GM19035 (cell line): Measurements from ENCODE around the gene RPLP2.

Experiments
- ATAC-seq: cut with Tn5 transposase; IDR thresholded peaks from one replicate; pipeline ENCODE4 v1.9.1; 2021; ENCODE audit not compliant: unreplicated experiment

The RPLP2 gene

DNA sequence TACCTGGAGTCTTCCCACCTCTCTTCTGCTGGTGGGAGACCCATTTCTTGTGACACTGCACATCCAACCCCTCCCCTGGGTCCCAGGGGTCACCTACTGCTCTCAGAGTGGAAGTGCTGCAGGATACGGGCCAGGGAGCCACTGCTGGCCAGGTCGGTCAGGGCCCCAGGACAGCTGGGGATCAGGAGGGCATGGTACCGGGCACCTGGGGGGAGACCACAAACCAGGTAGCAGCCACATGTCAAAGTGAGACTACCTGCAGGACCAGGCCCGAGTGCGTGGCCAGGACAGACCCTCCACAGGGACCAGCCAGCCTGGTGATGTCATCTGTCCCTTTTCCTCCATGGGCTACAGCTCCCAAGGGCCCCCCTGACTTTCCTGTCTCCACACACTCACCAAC, 36.3 kb upstream of the RPLP2 start:
- ATAC-seq = no peak

DNA sequence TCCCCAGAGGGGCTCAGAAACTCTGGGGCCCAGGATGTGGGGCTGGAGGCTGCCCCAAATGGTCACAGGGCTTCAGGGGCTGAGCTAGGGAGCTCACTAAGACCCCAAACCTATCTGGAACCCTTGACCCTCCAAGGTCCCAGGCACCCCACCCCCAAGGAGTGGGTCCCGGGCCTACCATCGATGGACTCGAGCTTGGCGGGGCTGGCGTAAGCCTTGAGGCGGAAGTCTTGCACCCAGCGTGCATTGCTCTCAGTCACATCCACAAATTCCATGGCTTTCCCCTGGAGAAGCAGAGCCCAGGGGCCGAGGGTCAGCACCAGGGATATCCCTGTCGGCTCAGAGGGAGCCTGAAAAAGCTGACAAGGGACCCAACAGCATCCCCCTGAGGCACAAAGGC, 35.9 kb upstream of the RPLP2 start:
- ATAC-seq = no peak

DNA sequence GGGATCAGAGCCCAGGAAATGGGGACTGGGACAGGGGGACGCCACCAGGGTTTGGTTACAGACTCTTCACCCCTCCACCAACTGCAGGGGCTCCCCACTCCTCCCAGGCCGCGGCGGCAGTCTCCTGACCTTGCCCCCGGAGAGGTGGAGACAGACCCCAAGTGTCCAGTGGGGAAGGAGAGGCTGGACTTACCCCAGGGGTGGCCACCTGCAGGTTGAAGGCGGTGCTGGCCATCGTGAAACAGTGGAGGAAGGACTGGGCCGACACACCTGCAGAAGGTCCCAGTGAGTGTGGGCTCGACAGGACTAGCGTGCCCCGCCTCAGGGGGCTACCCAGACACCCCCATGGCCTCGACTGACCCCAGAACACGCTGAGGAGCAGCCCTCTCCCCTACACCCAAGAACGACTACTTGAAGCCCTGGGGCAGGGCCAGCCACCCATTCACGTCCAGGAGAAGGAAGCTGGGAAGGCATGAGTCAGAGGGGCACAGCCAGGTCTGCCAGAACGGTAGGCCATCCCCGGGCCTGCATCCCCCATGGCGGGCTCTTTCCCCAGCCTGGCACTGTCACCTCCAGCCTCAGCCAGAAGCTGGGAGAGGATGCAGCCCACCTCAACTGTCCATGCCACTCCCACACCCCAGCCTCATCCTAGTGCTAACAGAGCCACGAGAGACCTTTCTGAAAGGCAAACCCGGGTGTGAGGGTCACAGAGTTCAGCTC, 34.7 kb upstream of the RPLP2 start:
- ATAC-seq = no peak

DNA sequence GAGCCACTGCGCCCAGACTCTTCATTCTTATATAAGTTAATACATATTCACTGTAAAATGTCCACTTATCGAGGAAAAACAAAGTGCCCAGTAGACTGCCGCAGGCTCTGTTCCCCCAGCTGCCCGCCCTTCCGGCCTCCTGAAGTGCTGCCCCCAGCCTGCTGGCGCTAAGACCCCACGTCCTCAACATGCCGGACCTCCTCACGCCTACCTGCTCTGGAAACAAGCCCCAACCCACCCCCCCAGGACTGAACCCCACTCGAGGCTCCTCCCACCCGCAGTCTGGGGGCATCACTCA, 33.6 kb upstream of the RPLP2 start:
- no peak for ATAC-seq

DNA sequence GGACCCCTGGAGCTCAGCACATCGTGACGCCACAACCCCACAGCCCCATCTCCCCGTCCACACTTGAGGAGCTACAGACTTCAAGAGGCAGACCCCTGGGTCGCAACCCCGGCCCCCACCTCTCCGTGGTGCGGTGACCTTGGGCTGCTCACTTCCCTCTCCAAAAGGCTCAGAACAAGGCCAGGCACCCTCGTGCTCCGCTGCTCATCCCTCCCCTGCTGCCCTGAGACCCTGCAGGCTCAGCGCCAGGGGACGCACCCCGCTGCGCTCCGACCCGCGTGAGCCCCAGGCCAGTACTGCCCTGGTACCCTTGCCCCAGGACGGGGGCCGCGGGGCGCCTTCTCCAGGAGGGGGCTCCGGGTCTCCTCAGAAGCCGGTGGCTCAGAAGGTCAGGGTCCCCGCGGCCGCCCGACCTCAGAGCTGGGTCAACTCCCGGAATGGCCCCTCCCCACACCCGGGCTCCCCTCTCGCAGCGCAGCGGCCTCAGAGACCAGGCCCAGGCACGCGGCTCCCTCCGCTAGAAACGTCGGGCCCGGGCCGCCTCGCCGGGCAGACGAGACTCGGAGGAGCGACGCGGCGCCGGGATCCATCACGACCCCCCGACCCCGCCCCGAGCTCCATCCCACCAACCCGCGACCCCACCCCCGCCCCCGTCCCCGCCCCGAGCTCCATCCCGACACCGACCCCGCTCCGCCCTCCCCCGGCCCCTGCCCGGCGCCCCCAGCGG, 33.0 kb upstream of the RPLP2 start:
- ATAC-seq = peak; percentile 35

DNA sequence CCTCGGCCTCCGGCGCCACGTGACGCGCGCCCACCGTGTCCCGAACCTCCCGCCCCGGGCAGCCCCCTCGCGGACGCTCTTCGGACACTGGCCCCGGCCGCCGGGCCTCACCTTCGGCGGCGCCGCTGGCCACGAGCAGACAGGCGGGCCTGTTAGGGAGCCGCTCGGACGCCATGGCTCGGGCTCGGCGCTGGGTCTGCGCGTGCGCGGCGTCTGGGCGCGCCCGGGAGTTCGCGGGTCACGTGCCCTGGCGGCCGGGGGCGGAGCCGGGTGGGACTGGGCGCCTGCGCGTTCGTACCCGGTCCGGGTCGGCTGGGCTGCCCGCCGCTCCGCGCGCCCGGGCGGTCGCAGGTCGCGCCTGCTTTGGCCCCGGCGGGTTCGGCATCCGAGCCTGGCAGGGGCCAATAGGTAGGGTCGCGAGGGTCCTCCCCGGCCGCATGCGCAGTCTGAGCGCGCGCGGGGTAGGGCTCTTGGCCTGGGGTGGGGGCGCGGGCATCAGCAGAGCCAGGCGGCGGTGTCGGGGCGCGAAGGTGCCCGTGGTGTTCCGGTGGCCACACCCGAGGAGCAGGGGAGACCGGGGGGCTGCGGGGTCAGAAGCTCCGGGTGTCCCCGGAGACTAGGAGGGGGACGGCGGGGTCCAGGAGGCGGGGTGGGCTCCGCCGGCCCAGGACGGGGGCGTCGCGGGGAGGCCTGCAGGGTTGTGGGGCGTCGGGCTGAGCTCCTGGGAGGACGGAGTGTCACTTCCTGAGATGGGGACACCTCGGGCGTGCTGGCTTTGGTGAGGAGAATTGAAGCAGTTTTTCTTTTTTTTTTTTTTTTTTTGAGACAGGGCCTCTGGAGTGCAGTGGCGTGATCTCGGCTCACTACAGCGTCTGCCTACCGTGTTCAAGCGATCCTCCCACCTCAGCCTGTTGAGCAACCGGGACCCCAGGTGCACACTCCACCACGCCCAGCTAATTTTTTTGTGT, 32.2 kb upstream of the RPLP2 start, which contains the start of gene GATD1:
TSS of gene GATD1 (minus strand) at position 200 of the 968 bp plus-strand sequence. CDS start at position 175, 25 bp downstream.
- peak; percentile 83 for ATAC-seq

DNA sequence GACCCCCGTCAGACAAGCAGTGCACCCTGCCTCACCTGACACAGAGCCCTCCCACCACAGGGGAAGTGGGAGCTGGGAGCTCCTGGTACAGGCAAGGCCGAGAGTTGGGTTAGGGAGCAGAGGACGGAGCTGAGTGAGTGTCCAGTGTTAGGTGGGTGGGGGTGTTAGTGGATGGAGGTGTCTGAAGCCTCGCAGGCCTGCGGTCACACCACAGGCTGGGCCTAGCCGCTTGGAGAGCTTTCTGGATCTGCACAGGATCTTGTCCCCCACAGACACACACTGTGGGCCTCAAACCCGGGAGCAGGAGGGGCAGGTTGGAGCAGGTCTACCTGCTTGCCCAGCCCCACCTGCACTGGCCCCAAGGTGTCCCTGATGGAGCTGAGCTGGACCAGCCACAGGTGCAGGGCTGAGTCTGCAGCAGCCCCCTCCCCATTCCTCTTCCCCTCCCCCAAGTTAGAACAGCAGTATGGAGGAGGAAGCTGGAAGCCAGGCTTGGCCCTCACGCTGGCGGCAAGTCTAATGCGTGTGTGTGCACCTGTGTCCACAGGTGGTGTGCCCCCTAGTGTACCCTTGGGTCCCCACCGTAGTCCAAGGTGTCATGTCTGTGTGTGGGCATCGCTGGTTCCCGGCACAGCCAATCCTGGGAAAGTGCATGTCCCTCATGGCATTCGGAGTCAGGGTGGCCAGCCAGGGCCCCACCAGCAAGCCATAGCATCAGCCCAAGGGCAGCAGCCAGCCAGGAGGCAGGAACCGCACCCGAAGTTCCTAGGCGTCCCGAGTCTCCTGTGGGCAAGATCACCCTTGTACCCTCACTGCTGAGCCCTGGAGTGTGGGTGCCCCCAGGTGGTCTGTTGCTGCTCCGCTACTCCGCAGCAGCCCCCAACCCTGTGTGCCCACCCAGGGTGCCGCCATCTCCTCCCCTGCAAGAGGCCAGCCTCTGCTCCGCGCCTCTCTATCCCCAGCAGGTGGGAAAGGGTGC, 30.5 kb upstream of the RPLP2 start:
- ATAC-seq = no peak

DNA sequence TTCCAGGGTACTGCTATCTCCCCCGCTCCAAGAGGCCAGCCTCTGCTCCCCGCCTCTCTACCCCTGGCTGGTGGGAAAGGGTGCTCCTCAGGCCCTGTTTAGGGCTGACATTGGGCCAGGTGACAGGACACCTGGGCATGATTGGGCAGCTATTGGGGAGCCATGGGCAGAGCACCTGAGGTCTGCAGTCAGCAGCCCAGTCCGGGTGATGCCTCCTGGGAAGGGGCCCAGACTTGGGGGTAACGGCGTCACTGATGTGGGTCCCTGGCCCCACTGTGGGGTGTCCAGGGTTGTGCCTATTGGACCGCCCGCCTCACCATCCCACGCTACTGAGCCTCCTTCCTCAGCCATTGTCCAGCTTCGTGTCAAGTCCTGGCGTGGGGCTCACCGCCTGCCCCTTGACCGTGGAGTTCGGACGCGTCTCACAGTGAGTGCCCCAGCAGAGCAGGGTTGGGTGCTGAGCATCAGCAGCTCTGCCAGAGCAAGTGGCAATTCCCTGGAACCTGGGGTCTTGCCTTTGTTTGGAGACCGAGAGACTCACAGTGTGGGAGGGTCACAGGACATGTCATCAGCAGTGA, 29.7 kb upstream of the RPLP2 start:
- no peak for ATAC-seq

DNA sequence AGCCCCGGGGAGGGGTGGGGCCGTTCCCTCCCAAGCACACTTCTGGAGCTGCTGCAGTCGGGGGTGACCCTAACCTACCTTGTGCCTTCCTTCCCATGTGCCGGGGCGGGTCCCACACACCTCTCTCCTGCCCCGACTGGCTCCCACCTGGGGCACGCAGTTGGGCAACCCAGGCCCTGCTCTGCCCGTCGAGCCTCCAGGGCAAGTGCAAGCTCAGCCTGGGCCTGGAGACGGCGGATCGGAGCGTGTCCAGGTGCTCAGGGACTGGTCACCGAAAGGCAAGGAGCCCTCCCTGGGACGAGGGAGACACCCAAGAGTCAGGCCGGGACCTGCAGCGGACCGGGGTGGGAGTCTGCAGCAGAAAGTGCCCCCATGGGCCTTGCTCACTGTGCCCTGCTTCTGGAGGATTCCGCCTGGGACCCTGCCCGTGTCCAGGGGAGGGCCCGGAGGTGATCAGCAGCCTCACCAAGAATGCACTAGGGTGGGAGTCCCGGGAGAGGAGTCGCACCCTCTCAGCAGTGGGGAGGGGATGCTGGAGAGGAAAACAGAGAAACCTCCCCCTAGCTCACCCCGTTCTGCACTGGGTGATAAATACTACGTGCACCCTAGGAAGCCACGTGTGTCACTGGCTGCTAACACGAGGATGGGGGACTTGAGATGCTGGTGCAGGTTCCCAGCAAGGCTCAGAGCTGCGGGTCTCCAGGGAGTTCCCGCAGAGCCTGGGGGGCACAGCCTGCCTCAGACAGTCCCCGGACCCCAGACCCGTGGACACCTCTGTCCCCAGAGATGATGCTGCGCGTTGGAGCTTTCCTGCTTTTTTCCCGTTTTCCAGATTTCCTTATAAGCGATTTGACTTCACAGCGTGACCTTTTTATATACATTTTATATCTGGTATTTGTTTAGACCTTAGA, 27.2 kb upstream of the RPLP2 start:
- ATAC-seq = no peak

DNA sequence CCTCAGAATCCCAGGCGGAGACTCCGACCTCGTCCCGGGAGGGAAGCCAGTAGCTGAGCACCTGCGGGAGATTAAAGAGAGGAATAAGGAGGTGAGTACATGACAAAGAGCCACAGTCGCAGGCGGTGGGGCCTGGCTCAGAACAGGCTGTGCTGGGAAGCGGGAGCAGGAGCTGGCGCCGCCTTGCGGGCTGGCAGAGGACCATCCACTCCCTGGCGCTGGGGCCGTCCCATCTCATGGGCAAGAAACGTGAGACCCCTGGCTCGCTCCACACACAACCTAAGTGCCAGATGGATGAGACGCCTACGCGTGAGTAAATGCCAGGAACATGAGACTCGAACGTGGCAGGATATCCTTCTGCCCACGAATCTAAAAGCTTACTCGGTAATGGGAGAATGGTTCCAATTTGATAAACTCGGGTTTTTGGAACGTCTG, 26.2 kb upstream of the RPLP2 start:
- ATAC-seq = no peak

DNA sequence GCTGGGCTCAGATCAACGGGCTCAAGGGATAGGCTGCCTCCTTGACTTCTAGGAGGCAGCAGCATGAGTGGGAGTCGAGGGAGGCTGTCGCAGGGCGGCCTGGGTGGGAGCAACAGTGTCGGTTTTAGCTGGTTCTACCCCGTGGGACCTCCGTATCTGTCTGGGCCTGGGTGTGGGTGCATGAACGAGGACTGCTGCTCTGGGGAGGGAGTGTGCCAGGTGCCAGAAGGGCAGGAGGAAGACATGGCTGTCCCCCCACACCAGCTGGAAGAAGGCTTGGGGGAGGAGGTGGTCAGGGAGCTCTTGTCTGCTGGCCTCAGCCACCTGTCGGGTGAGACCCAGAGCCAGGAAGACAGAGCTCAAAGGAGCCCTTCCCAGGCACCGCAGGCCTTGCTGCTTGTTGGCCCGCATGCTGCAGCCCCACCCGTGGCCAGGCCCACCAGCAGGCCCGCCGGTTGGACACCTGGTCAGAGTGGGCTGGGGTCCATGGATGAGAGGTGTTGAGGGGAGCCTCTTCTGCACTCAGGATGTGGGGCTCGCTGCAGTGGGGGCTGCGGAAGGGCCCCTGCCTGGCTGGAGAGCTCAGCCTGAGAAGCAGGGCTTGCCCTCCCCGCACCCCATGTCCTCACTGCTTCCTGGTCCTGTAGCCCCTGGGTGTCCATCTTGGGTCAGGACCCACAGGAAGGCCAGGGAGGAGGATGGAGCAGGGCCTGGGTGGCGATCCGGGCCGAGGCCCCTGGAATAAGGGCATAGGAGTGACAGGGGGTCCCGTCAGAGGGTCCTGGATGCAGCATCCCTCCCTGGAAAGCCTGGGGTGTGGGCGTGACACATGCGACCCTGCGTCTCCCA, 23.3 kb upstream of the RPLP2 start:
- no peak for ATAC-seq

DNA sequence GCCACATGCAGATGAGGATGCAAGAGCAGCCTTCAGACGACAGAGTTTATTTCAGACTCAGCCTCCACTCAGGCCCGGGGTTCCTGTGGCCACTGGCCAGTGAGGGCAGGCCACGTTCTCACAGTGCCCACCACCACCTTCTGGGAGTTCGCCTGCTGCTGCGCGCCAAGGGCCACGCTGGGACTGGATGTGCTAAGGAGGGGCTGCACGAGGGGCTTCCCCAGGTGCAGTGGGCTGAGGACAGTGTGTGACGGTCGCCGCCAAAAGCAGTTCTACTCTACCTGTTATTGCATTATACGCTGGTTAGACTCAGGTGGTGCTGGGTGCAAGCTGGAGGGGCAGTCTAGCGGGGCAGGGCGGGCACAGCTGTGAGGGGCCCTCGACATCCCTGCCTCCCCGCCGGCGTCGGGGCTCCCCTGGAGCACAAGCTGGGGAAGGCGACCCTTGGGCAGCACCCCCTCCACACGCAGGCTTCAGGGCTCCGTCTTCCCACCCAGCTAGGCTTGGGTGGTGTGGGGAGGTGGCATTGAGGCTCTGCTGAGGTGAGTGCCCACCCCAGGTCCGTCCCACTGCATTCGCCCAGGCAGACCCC, 22.6 kb upstream of the RPLP2 start:
- ATAC-seq = no peak

DNA sequence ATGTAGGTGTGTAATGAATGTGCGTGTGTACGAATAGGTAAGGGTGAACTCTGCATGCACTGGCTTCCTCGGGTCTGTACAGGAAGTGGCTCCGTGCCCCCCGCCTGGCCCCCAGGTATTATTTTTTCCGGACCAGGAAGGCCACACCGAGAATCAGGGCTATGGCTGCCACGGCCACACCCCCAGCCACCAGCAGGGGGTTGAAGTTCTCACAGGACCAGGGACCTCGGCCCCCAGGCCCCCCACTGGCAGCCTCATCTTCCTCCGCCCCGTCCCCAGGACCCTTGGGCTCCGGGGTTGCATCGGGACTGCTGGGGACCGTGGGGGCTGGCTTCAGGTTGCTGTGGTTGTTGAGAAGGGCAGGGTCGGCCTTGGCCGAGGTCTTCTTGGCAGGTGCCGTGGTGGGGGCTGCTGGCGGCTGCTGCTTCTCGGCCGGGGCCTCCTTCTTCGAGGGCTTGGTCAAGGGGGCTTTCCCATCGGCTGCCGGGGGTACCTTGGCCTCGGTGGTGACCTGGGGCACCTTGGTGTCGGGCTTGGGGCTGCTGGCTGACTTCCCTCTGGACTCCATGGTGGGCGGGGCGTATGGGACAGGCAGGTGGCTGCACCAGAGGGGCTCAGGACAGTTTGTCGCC, 21.6 kb upstream of the RPLP2 start:
- no peak for ATAC-seq

DNA sequence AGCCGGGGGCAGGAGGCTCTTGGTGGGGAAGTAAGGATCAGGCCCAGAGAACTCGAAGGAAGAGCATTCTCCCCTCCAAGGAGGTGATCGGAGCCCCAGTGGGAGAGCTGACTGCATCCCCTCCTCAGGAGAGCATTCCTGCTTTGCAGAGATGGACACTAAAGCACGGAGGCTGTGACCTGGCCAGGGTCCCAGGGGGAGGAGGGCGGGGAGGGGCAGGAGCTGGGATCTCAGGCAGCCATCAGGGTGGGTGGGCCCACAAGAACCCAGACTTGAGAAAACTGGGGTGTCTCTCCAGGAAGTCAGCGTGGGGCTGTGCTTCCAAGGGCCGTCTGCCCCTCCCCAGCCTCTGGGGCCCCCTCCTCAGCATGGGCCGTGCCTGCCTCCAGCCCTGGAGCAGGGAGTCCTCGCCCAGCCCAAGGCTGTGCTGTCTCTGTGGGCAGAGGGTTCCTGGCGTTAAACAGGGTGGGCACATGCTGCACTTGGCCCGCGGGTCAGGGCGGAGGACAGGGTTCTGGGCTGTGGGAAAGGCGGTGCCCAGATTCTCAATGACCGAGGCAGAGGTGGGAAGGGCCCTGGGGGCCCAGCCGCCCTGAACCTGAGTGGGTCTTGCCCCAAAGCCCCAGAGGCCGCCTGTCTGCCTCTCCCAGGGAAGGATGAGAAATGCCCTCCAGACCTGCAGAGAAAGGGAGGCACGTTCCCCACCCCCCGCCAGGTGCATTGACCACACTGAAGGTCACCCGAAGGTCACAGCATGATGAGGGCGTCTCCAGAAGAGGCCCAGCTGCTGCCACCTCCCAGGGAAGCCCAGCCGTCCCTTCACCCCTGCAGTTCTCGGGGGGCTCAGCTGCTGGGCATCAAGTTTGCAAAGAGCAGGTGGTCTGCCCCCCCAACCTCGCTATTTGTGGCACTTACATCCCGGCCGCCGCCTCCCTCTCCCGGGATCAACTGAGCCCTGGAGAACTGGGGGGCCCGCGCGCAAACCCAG, 20.5 kb upstream of the RPLP2 start:
- no peak for ATAC-seq

DNA sequence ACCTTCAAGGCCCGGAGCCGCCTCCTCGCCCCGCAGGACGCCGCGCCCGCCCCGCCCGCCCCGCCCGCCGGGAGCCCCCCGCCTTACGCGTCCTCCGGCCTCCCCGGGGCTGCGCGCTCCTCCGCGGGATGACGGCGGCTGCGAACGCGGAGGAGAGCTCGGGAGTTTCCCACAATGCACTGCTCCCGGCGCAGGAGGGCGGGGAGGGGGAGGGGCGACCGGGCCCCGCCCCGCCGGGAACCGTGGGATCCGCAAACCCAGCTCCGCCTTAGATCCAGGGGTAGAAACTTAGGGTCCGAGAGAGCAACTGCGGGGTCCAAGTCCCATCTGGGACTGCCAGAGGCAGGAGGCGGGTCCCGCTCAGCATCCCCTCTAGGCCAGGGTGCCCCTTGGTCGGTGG, 19.8 kb upstream of the RPLP2 start, which contains the start of gene CEND1:
TSS of gene CEND1 (minus strand) at position 148 of the 400 bp plus-strand sequence. CDS start 1,514 bp downstream, outside the sequence.
- no peak for ATAC-seq
